ENCODE data around the gene TMEM171.

The TMEM171 gene

GRCh38 chr5:73120222-73121118, at the start of gene TMEM171:
Gene TMEM171, plus strand, starts transcription at chr5:73120575. Its CDS starts 2,799 bp downstream, at chr5:73123374.
- DNase-seq: no peak

DNA sequence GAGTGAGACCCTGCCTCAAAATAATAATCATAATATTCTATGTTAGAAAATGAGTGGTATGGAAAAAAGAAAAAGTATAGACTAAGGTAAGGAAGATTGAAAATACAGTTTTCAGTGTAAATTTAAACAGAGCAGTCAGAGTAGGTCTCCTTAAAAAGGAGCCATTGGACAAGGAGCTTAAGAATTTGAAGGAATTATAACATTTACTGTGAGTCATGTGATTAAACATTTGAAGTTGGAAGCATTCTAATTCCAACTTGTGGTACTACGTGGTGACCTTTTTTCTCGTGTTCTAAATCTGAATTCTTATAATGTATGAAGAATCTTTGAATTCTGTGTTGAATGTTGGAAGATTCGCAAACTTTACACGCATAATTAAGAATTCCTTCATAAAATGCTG, 39.3 kb upstream of the TMEM171 start:
- DNase-seq: no peak

DNA sequence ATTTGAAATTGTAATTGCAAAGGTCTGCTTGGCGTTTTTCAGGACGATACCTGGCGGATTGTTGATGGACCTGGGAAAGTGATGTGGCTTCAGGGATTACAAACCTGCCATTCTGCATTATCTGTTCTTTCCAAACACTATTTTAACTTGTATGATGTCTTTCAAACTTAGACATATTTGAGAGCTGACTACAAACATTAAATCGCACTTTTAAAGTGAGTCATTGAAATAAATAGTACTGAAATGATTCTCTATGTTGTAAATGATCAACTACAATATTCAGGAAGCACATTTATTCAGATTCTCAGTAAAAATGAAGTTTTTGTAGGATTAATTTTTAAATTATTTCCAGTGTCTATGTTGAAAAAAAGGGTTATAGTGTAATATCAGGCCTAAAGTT, 32.3 kb upstream of the TMEM171 start:
- DNase-seq: no peak

- no peak for DNase-seq
Observed at GRCh38 chr5:73093943-73094342, 26.4 kb upstream of the TMEM171 start.

- DNase-seq: no peak
Observed at GRCh38 chr5:73094415-73094814, 26.0 kb upstream of the TMEM171 start.

- no peak for DNase-seq
Observed at GRCh38 chr5:73095564-73096238, 24.7 kb upstream of the TMEM171 start.

- DNase-seq: no peak
Observed at GRCh38 chr5:73096239-73096575, 24.2 kb upstream of the TMEM171 start.

DNA sequence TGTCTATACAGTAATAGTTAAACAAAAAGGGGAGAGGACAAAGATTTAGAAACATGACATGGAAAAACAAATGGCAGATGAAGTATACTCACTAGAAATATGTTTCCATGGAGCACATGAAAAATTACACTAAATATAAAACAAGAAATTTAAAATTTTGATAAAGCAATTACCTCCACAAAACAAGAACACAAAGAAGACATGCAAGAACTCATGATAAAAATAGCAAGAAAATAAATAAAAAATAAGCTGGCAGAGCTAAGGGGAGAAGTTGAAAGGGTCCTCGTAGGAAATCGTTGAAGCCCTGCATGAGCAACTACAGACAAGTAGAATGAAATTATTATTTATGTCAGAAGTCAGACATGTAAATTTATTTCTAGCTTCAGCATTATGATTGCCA, 22.6 kb upstream of the TMEM171 start:
- DNase-seq: no peak

GRCh38 chr5:73100109-73100508, 20.3 kb upstream of the TMEM171 start:
- DNase-seq: no peak

GRCh38 chr5:73103870-73104299, 16.5 kb upstream of the TMEM171 start:
- DNase-seq: peak; percentile 80

GRCh38 chr5:73104326-73104725, 16.0 kb upstream of the TMEM171 start:
- peak; percentile 80 for DNase-seq

- no peak for DNase-seq
Observed at GRCh38 chr5:73106335-73106734, 14.0 kb upstream of the TMEM171 start.

GRCh38 chr5:73110190-73110589, 10.2 kb upstream of the TMEM171 start:
- no peak for DNase-seq

DNA sequence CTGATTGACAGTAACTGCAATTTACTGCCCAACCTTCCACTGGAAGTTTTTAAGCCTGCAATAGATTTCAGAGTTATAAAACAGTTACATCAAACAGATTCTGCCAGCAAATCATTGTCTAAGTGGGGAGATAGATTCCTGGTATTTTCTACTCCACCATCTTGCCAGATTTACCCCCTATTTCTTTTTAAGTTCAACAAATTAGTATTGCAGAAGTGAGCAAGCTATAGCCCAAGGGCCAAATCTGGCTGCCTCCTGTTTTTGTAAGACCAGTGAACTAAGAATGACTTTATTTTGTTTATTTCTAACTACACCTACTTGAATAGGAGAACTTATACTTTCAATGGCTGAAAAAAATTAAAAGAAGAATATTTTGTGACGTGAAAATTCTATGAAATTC, 8.8 kb upstream of the TMEM171 start:
- no peak for DNase-seq

GRCh38 chr5:73112359-73112758, 8.0 kb upstream of the TMEM171 start:
- no peak for DNase-seq

DNA sequence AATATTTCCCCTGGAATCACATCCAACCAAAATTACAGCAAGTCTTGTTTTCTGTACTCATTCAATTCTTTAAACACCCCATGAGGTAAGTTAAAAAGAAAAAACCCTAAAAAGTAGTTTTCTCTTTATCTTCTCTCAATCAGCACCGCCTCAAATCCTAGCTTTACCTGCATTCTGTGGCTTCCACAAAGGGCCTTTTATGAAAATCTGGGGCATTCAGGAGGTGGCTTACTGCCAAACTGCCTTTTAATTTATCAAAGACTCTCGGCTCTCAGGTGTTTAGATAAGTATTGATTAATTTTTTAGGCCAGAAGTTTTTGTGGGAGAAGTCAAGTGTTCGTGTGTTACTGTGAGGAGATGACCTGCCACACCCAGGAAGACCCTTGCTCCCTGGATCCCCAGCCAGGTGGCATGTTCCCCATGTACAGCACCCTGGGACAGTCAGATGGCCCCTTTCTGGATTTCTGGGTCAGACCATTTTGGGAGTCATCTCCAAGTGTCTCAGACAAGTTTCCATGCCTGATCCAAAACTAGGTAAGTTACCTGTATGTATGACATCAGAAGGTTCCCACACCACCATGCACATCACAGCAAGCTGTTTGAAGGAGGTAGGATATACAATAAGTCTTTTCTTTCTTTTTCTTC, 6.2 kb upstream of the TMEM171 start:
- DNase-seq: no peak

- DNase-seq: no peak
Observed at GRCh38 chr5:73115399-73116051, 4.8 kb upstream of the TMEM171 start.

GRCh38 chr5:73116506-73116905, 3.9 kb upstream of the TMEM171 start:
- DNase-seq: no peak

GRCh38 chr5:73117088-73117740, 3.2 kb upstream of the TMEM171 start:
- no peak for DNase-seq

GRCh38 chr5:73118391-73118973, 1.9 kb upstream of the TMEM171 start:
- DNase-seq: no peak

DNA sequence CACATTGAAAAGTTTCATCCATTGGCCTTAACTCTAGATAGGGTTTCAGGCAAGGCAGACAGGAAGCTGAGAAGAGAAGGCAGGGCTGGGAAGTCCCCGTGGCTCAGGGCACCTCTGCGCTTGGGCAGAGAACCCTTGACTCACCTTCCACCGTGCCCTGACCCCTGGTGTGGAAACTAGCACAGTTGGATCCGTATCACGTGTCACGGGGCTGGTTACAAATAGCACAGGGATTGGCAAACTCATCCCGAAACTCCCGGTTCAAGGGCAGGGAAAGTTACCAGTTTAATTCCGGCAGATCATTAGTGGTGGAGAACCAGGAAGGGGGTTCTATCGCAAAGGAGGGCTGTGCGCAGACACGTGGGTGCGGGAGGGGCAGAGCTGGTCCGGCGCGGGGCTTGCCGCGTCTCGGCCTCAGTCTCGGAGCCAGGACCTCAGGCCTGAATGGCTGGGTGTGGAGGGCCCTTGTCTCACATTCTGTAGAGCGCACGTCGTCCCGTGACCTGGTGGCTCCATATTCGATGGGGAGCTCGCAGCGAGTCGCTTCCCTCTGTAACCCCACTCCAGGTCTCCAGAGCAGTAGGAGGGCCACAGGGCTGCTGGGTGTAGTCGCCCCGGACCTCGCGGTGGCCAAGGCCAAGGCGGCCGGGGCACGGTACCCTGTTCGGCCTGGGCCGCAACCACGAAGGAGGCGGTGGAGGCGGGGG, 771 bp upstream of the TMEM171 start:
- DNase-seq: no peak

GRCh38 chr5:73121119-73121463, 716 bp downstream of the TMEM171 start:
- DNase-seq: no peak

All from NCI-H2227 treated with DMSO at 0.1 percent for 48 hours (cell line).